Right ventricle myocardium inferior (tissue), 1 donor: ENCODE data around the gene CLTCL1. TPM values are rescaled to one million over a fixed set of nuclear protein-coding genes. Genes with fewer than 3 reads are reported as not detected.
"Not testable (repeated sequence)": the region's sequence is repeated elsewhere in the genome, so short reads cannot be mapped to it uniquely, and the experiment has no call there.

Source experiments
- ATAC-seq: fragments of 200-7000 bp; cut with Tn5 transposase; one replicate; pipeline ENCODE4 v1.9.1; 2020; ENCODE audit warnings: mild to moderate bottlenecking, moderate library complexity
- DNase-seq: peaks from one replicate; pipeline ENCODE4 v3.0.0; 2021; ENCODE audit errors: missing footprints
- intact Hi-C: fragments of 100-400 bp; cut with DNase I; formaldehyde crosslinking; loops from one replicate; pipeline ENCODE4 v1.11.0; 2022
- total RNA-seq: library from RNA; stranded (reverse); fragmentation: NEBNext Ultra II Directional; extraction: Animal tissue kit (Norgen Biotek cat#: 25700); gene quantifications from one replicate; pipeline ENCODE4 v1.2.1, GENCODE V29; 2021
- donor health status: DM: no; HTN: yes; CAD: no; lungs with severe emphysema.

The CLTCL1 gene
- total RNA-seq, 1 donor from 2014 or later, result 8.3 TPM

- DNase-seq (no peak), ATAC-seq (no peak)
- intact Hi-C loops, result no loop called here
Observed at GRCh38 chr22:19295733-19296132, 4.2 kb upstream of the CLTCL1 start.

DNA sequence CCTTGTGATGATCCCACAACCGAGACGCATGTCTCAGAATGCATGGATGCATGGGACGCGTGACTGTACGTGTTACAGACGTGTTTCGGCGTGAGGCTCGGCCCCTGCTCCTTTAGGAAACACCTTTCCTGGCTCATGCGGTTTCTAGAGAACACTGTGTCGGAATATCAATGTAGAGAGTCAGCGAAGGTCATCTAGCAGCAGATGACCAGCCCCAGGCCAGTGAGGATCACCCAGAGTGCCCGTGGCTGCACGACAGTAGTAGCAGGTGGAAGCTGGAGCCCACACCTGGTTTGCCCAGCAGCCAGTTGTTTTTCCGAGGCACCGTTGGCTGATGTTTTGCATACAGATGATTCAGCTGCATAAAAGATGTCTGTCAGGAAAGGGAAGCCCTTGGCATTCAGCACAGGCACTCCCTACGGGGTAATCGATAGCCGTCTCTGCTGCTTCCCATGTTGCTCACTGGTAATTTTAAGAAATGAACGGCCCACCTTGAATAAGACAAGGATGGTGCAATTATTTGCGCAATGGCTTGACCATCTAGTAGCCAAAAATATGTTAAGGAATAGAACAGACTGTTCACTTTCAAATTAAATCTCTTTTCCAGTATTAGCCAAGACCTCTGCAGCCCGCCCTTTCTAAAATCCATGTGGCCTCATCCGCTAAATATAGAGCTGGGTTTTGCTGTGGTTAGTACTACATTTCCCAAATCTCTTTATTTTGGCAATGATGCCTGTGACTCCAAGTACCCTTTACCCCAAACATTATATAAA lies 1.1 kb upstream of the CLTCL1 start:
- no peak for ATAC-seq
- DNase-seq, result no peak
- intact Hi-C loops, result loop anchor here (5.0 kb wide), 2 partner anchors 140 to 185 kb away; partner anchors contain the start of genes CDC45, HIRA, MRPL40 and UFD1

GRCh38 chr22:19291218-19291579 lies 320 bp downstream of the CLTCL1 start:
- ATAC-seq (peak; percentile 43), DNase-seq (peak; percentile 80)
- intact Hi-C loops, result loop anchor here (2.0 to 5.0 kb wide), 4 partner anchors 72 to 186 kb away; partner anchors contain the start of genes CDC45, HIRA, MRPL40 and SLC25A1

DNA sequence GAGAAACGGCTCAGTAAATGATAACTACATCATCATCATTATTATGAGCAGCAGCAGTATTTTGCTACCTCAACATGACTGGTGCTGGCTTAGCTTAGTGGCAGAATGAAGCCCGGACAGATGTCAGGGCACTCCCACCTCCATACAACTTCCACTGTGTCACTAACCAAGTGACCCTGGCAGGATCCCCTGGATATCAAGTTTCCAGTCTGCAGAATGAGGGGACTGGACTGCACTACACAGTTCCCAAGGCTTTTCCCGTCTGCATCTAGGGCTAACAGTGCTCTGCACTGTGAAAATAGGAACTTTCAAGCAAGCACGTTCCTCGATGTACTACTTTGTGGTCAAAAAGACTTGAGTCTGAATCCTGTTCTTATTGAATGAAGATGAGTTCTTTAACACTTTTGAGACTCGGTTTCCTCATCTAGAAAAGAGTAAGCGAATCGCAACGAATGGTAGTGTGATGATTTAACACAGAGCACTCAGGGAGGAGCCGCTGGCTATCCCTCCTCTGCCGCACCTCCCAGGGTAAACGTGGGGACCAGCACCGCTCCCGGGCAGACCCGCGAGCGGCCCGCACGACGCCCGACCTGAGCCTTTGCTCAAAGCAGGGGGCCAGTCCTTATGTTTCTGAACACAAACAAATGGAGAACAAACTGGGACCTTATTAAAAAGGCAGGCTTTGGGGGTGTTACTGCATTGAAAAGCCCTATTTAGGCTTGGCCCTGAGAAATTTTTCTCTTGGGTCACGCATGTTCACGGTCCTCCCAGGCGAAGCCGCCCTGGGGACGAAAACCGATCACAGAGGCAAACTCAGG lies 910 bp downstream of the CLTCL1 start:
- no peak for DNase-seq

GRCh38 chr22:19289475-19290161 lies 1.9 kb downstream of the CLTCL1 start:
- intact Hi-C loops, result loop anchor here (2.0 to 5.0 kb wide), 4 partner anchors 71 to 188 kb away; partner anchors contain the start of genes CDC45, HIRA, MRPL40 and SLC25A1
- no peak for ATAC-seq

More for the DNA sequence above, 910 bp downstream of the CLTCL1 start:
- ATAC-seq, result peak; percentile 20
- intact Hi-C loops, result loop anchor here (2.0 to 5.0 kb wide), 4 partner anchors 72 to 187 kb away; partner anchors contain the start of genes CDC45, HIRA, MRPL40 and SLC25A1

DNA sequence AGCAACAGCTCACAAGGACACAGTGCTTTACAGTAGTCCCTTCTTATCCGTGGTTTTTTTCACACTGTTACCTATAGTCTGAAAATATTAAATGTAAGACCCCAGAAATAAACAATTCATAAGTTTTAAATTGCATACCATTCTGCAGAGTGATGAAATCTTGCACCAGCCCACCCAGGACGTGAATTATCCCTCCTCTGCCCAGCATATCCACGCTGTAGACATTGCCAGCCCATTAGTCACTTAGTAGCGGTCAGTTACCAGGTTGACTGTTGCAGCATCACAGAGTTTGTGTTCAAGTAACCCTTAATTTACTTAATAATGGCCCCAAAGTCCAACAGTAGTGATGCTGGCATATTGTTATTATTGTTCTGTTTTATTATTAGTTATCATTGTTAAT lies 3.6 kb downstream of the CLTCL1 start:
- ATAC-seq, result no peak
- intact Hi-C loops, result no loop called here
- DNase-seq, result no peak

More at GRCh38 chr22:19289475-19290161, 1.9 kb downstream of the CLTCL1 start:
- DNase-seq, result no peak

- DNase-seq (no peak), ATAC-seq (no peak)
- intact Hi-C loops, result no loop called here
Observed at GRCh38 chr22:19287076-19287707, 4.3 kb downstream of the CLTCL1 start.

DNA sequence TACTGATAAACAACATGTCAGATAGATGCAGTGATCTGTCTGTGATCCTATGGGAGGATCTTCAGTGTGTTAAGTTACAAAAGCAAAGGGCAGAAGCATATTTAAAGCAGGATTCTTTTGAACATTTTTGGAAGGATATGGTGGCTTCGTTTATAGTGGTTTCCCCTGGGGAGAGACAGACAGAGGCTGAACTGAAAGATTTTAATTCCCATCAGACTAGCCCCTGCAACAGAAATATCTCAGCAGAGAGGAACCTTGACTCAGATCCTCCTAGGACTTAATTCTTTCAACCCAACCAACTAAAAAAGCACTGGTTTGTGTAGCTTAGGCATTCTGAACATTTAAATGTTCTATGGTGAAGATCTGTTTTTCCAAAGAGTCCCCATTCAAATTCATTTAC lies 5.7 kb downstream of the CLTCL1 start:
- ATAC-seq (no peak), DNase-seq (no peak)
- intact Hi-C loops, result no loop called here

- DNase-seq, ATAC-seq, intact Hi-C loops: not testable (repeated sequence)
Observed at GRCh38 chr22:19279143-19279542, 12.4 kb downstream of the CLTCL1 start.

DNA sequence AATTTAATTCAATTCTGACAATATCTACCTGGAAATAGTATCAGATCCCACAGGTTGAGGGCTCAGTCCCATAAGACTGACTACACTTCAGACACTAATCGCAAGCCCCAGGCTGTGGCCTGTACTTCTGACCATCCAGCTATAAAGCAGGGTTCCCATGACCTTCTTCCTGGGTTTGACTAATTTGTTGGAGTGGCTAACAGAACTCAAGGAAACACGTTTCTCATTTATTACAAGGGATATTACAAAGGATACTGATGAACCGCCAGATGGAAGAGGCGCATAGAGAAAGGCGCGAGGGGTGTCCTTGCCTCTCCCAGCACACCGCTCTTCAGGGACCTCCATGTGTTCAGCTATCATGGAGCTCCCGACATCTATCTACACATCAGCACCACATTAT lies 13.7 kb downstream of the CLTCL1 start:
- intact Hi-C loops, result no loop called here
- ATAC-seq (no peak), DNase-seq (no peak)

- ATAC-seq (peak; percentile 31), DNase-seq (no peak)
- intact Hi-C loops, result no loop called here
Observed at GRCh38 chr22:19275919-19276600, 15.5 kb downstream of the CLTCL1 start.

DNA sequence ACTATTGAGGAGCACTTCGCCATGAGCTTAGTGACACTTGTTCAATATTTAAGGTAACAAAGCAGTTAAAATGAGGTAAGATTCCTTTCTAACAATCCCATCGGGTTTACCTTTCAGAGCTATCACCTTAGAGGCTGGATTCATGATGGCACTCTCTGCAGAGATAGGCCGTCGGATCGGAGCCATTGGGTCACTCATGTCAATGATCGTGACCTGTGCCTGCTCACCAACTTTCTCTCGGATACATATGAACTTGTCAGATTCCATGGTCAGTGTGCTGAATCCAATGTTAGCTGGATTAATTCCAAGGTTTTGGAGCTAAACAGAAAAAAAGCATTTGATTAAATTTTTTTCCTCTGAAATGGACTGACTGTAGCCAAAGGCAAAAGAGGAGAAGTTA lies 16.0 kb downstream of the CLTCL1 start:
- no peak for DNase-seq
- ATAC-seq, result no peak
- intact Hi-C loops, result no loop called here

DNA sequence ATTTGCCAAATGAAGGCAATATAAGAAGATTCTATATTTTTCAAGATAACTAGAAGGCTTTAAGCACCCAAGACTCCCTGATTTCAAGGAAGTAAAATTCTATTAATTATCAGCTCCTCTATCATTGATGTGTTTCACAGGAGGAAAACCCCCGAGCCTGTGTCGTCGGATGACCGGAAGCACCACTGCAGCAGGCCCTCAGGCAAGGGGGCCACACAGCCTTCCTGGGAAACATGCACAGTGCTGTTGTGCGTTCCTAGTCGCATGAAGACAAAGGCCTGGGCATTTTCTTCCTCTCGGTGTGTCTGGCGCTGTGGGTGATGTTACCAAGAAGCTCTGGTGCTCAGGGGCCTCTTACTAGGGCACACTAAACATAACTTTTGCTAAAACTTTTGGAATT lies 16.4 kb downstream of the CLTCL1 start:
- DNase-seq, result no peak
- intact Hi-C loops, result no loop called here
- no peak for ATAC-seq

GRCh38 chr22:19271856-19272535 lies 19.5 kb downstream of the CLTCL1 start:
- intact Hi-C loops, result no loop called here
- ATAC-seq, result no peak
- DNase-seq, result no peak

DNA sequence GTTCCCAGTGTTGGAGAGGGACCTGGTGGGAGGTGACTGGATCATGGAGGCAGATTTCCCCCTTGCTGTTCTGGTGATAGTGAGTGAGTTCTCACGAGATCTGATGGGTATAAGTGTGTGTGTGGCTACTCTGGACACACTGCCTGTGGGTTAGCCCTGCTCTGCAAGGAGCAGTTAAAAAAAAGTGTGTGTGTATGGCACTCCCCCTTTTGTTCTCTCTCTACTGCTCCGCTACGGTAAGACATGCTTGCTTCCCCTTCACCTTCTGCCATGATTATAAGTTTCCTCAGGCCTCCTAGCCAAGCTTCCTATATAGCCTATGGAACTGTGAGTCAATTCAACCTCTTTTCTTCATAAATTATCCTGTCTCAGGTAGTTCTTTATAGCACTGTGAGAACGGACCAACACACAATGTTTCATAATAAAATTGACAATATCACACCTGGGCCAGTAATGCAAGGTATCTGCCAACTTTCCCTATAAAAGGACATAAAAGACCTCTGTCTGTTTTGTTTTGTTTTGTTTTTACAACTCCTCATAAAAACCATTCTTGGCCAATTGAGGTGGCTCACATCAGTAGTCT lies 20.2 kb downstream of the CLTCL1 start:
- DNase-seq (no peak), ATAC-seq (no peak)
- intact Hi-C loops, result no loop called here

- DNase-seq (no peak), ATAC-seq (no peak)
- intact Hi-C loops, result no loop called here
Observed at GRCh38 chr22:19270873-19271272, 20.6 kb downstream of the CLTCL1 start.

GRCh38 chr22:19266547-19267086 lies 24.9 kb downstream of the CLTCL1 start:
- DNase-seq, result no peak
- intact Hi-C loops, result no loop called here
- ATAC-seq, result no peak
